ENCODE measurements around the gene SVOPL.

The SVOPL gene

GRCh38 chr7:138565451-138566114 is 135.6 kb downstream of the SVOPL start:
- no peak for TF ChIP-seq CTCF (IDR thresholded peaks at IDR 0.05; ENCODE audit: low read depth, low read length)
- H3K4me3 ChIP-seq (ENCODE audit: low read depth, low read length): no peak overlapping the region
- DNase-seq (ENCODE audit: low read depth, low spot score): peak; percentile 22
- in situ Hi-C loops (cut with HindIII; ENCODE audit: low sequenced_read_pairs): no loop called here

GRCh38 chr7:138565071-138565450 is 136.1 kb downstream of the SVOPL start:
- no peak for TF ChIP-seq CTCF (IDR thresholded peaks at IDR 0.05; ENCODE audit: low read depth, low read length)
- in situ Hi-C loops (cut with HindIII; ENCODE audit: low sequenced_read_pairs): no loop called here
- H3K4me3 ChIP-seq (ENCODE audit: low read depth, low read length): no peak overlapping the region
- no peak for DNase-seq (ENCODE audit: low read depth, low spot score)

GRCh38 chr7:138564365-138564764 is 136.8 kb downstream of the SVOPL start:
- DNase-seq (ENCODE audit: low read depth, low spot score): no peak
- in situ Hi-C loops (cut with HindIII; ENCODE audit: low sequenced_read_pairs): no loop called here

GRCh38 chr7:138563808-138564207 is 137.4 kb downstream of the SVOPL start:
- in situ Hi-C loops (cut with HindIII; ENCODE audit: low sequenced_read_pairs): no loop called here

More at GRCh38 chr7:138564365-138564764, 136.8 kb downstream of the SVOPL start:
- no peak for TF ChIP-seq CTCF (IDR thresholded peaks at IDR 0.05; ENCODE audit: low read depth, low read length)
- H3K4me3 ChIP-seq (ENCODE audit: low read depth, low read length): no peak overlapping the region

DNA sequence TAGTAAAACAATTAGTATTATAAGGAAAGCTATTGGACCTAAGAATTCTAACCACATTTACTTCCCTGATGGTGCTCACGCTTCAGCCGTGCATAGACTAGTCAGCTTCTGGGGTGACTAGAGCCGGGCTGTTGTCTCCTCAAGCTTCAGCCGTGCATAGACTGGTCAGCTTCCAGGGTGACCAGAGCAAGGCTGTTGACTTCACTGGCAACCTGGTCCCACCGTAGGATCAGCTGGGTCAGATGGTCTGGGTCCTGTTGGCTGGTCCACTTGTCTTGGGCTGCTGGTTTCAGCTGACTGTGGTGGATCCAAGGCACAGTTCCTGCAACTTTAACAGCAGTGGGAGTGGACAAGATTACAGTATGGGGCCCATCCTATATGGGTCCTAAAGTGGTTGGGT is 141.7 kb downstream of the SVOPL start:
- TF ChIP-seq CTCF (IDR thresholded peaks at IDR 0.05; ENCODE audit: low read depth, low read length): no peak
- H3K4me3 ChIP-seq (ENCODE audit: low read depth, low read length): no peak overlapping the region
- DNase-seq (ENCODE audit: low read depth, low spot score): no peak
- in situ Hi-C loops (cut with HindIII; ENCODE audit: low sequenced_read_pairs): no loop called here

More at GRCh38 chr7:138563808-138564207, 137.4 kb downstream of the SVOPL start:
- TF ChIP-seq CTCF (IDR thresholded peaks at IDR 0.05; ENCODE audit: low read depth, low read length): no peak
- H3K4me3 ChIP-seq (ENCODE audit: low read depth, low read length): no peak overlapping the region
- no peak for DNase-seq (ENCODE audit: low read depth, low spot score)

DNA sequence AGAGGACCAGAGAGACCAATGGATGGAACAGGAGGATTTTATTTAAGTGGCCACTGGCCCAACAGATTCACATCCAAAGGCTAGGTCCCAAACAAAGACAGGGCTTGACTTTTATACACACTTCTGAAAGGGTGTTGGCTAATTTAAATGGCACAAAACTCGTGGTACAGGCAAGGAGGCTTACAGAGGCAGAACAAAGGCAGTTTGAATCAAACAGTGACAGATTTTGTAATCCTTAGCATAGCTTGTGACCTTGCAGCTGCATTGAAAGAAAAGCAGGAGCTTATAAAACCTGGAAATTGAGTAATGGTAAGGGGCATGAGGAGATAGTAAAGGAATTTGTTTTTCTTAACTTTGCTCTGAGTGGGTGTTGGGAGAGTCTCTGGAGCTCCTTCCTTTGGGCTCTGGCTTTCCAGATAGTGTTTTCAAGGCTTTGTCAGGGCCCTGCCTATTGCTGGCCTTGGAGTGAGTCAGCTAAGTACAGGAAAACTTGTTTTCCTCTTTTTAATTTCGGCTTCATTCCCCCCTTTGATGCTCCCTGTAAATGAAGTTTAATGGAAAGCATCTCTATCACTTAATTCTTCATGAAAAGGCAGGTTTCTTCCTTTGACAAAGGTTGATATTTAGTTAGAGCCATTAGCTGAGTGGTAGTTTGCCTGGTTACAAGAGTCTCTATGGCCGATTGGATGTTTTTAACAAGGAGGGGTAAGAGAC is 144.2 kb downstream of the SVOPL start:
- no peak for TF ChIP-seq CTCF (IDR thresholded peaks at IDR 0.05; ENCODE audit: low read depth, low read length)
- H3K4me3 ChIP-seq (ENCODE audit: low read depth, low read length): no peak overlapping the region
- in situ Hi-C loops (cut with HindIII; ENCODE audit: low sequenced_read_pairs): no loop called here
- no peak for DNase-seq (ENCODE audit: low read depth, low spot score)
